Loucy (cell line): ENCODE results near the gene ATF5.

Source experiments
- H2AFZ ChIP-seq: fragments of 200-600 bp; sonication (generic); 2 replicates; pipeline ENCODE4 v1.6.0; 2016; ENCODE audit warnings: antibody characterized with exemption, mild to moderate bottlenecking, low read length, moderate library complexity
- H3F3A ChIP-seq: fragments of 200-600 bp; 2 replicates; pipeline ENCODE4 v1.6.0; 2016; ENCODE audit warnings: antibody characterized with exemption, low read depth, mild to moderate bottlenecking
- H3K27me3 ChIP-seq: fragments of 200-600 bp; sonication (generic); 2 replicates; pipeline ENCODE4 v1.6.1; 2014; ENCODE audit warnings: low read length, mild to moderate bottlenecking; ENCODE audit not compliant: insufficient read depth, poor library complexity, severe bottlenecking
- H3K36me3 ChIP-seq: fragments of 200-600 bp; sonication (generic); 2 replicates; pipeline ENCODE4 v1.6.1; 2016; ENCODE audit warnings: low read length; ENCODE audit not compliant: insufficient read depth
- H3K4me1 ChIP-seq: fragments of 200-600 bp; sonication (generic); 2 replicates; pipeline ENCODE4 v1.5.1; 2014; ENCODE audit warnings: low read length, mild to moderate bottlenecking; ENCODE audit not compliant: insufficient read depth, poor library complexity, severe bottlenecking
- H3K4me2 ChIP-seq: fragments of 200-600 bp; sonication (generic); 2 replicates; pipeline ENCODE4 v1.6.0; 2014; ENCODE audit warnings: antibody characterized with exemption, low read length, low read depth, mild to moderate bottlenecking; ENCODE audit not compliant: poor library complexity, severe bottlenecking
- H3K4me3 ChIP-seq: fragments of 200-600 bp; sonication (generic); 2 replicates; pipeline ENCODE4 v1.5.1; 2014; ENCODE audit warnings: low read length, mild to moderate bottlenecking, mixed read lengths; ENCODE audit not compliant: poor library complexity, severe bottlenecking
- H3K79me2 ChIP-seq: fragments of 200-600 bp; sonication (generic); 2 replicates; pipeline ENCODE4 v1.6.1; 2014; ENCODE audit warnings: low read length; ENCODE audit not compliant: insufficient read depth
- H3K9ac ChIP-seq: fragments of 200-600 bp; sonication (generic); 2 replicates; pipeline ENCODE4 v1.6.0; 2014; ENCODE audit warnings: mild to moderate bottlenecking, low read depth, low read length, moderate library complexity; ENCODE audit not compliant: poor library complexity, severe bottlenecking
- H3K9me2 ChIP-seq: fragments of 200-600 bp; sonication (generic); replicated peaks from 2 replicates; pipeline ENCODE4 v1.6.1; 2016; ENCODE audit warnings: low read depth, low read length, mixed read lengths
- H3K9me3 ChIP-seq: fragments of 200-600 bp; sonication (generic); 2 replicates; pipeline ENCODE4 v1.6.1; 2014; ENCODE audit warnings: mild to moderate bottlenecking, antibody characterized with exemption, low read length, low read depth; ENCODE audit not compliant: insufficient read depth
- H4K20me1 ChIP-seq: fragments of 200-600 bp; sonication (generic); 2 replicates; pipeline ENCODE4 v1.6.0; 2014; ENCODE audit warnings: antibody characterized with exemption, low read length, mild to moderate bottlenecking; ENCODE audit not compliant: insufficient read depth, poor library complexity, severe bottlenecking
- EZH2phosphoT487 ChIP-seq: fragments of 200-600 bp; IDR thresholded peaks from 2 replicates; pipeline ENCODE4 v1.6.1; 2018; ENCODE audit warnings: antibody characterized with exemption, mild to moderate bottlenecking, moderate library complexity, borderline replicate concordance
- TF ChIP-seq, protein P1 (sequence below): fragments of 200-600 bp; sonication (generic); conservative IDR thresholded peaks from 2 replicates; pipeline ENCODE4 v1.5.1; 2014; ENCODE audit warnings: mild to moderate bottlenecking, antibody characterized with exemption, low read length

Gene ATF5

DNA sequence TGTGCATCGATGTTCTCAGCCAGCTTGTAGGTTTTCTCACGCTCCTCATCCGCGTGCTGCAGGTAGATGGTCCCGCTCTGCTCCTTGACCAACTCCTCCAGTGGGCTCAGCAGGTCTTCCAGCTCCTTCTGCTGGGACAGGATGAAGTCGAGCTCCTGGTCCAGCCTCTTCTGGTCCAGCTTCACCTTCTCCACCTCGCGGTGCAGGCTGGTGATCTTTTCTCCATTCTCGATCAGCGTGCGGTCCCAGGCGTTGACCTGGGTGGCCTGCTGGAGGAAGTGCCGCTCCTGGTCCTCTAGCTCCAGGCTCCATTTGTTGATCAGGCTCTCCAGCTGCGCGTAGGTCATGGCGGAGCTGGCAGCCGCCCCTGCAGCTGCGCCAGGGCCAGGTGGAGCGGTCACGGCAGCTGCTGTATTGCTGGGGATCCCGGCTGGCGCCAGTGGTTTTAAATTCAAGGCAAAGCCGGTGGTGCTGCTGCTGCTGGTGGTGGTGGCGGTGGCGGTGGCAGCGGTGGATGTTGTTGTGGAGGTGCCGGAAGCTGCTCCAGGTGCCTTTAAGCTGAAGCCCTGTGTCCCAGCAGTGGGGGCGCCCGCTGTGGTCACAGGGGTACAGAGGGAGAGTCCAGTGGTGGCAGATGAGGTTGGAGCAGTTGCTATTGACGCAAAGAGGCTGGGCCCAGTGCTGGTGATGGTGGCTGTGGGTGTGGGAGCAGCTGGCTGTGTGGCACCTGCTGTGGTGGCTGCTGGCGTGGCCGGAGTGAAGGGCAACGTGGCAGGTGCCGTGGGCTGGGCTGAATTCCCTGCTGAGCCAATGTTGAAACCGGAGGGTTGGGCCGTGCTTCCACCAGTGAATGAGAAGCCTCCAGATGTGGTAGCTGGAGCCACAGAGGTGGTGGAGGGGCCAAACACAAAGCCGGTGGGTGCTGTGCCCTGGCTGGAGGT is 20.3 kb upstream of the ATF5 start:
- H3K79me2 ChIP-seq = peaks cover 59% of the 10 kb centered on the region
- no peak overlapping the region for H3K4me2 ChIP-seq
- H3K9me3 ChIP-seq = no peaks in the 10 kb centered on the region
- no peaks in the 10 kb centered on the region for H3K27me3 ChIP-seq
- H2AFZ ChIP-seq = no peak overlapping the region
- no peak overlapping the region for H3K9ac ChIP-seq
- TF ChIP-seq EZH2phosphoT487 = no peak
- TF ChIP-seq, protein P1, sequence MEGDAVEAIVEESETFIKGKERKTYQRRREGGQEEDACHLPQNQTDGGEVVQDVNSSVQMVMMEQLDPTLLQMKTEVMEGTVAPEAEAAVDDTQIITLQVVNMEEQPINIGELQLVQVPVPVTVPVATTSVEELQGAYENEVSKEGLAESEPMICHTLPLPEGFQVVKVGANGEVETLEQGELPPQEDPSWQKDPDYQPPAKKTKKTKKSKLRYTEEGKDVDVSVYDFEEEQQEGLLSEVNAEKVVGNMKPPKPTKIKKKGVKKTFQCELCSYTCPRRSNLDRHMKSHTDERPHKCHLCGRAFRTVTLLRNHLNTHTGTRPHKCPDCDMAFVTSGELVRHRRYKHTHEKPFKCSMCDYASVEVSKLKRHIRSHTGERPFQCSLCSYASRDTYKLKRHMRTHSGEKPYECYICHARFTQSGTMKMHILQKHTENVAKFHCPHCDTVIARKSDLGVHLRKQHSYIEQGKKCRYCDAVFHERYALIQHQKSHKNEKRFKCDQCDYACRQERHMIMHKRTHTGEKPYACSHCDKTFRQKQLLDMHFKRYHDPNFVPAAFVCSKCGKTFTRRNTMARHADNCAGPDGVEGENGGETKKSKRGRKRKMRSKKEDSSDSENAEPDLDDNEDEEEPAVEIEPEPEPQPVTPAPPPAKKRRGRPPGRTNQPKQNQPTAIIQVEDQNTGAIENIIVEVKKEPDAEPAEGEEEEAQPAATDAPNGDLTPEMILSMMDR = no peak
- H3K4me1 ChIP-seq = peaks cover 11% of the 10 kb centered on the region
- no peaks in the 10 kb centered on the region for H3K9me2 ChIP-seq
- no peaks in the 10 kb centered on the region for H3F3A ChIP-seq
- H3K36me3 ChIP-seq = peaks cover 71% of the 10 kb centered on the region; the same call in 1 of the 2 replicates
- H4K20me1 ChIP-seq = peaks cover 69% of the 10 kb centered on the region
- H3K4me3 ChIP-seq = no peak overlapping the region

DNA sequence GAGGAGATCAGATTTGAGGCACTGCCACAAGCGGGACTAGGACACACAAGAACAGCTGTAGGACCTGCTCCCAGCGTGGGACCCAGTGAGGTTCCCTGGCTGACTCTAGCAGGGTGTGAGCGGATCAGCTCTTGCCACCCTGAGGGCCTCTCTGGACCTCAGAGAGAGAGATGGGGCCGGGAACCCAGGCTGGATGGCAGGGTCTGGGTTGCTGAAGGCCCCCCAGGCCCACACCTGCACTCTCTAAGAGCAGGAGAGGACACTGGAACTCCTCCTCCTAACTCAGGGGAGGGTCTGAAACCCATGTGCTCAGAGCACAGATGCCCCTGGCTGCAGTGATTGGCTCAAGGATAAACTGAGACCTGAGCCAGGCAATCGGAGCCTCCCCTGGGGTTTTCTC is 18.8 kb upstream of the ATF5 start:
- Histone ChIP-seq H4K20me1 (peaks cover 81% of the 10 kb centered on the region), H3K9ac (no peak overlapping the region), H3K9me2 (no peaks in the 10 kb centered on the region), H3F3A (no peaks in the 10 kb centered on the region), H3K4me3 (no peak overlapping the region), H2AFZ (no peak overlapping the region), H3K9me3 (no peaks in the 10 kb centered on the region), H3K36me3 (peaks cover 82% of the 10 kb centered on the region; the same call in 1 of the 2 replicates), H3K79me2 (peaks cover 72% of the 10 kb centered on the region), H3K27me3 (no peaks in the 10 kb centered on the region), H3K4me1 (peaks cover 11% of the 10 kb centered on the region), H3K4me2 (no peak overlapping the region)
- TF ChIP-seq EZH2phosphoT487 = no peak
- TF ChIP-seq, protein P1 = no peak

DNA sequence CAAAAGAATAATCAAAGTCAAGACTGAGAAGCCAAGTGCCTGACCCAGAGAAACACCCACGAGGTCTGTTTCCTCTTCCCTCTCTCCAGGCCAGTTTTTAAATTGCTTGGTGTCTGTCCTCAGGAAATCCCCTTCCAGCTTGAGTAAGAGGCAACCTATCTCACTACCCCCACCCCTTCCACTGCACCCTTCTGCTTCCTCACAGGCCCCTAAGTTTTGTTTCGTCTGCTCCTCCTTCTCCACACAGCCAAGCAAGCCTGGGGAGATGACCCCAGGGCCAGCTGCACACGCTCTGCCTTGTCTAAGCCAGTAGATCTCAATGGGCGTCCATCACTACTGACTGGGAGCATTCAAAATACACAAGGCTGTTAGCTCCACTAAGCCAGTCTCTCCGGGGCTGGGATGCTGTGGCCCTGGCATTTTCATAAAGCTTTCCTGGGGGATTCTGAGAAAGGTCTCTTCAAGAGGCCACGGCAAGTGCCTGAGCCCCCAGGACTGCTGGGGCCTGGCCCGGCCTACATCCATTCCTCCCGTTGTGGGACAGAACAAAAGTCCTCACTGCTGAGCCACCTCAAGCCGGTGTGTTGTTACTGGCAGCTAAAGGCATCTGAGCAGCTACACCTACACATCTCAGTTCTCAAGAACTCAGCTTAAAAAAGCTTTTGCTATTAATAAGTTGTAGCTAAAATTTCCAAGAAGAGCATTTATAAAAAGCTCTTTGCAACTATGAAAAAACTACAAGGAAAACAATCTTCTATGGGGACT is 17.4 kb upstream of the ATF5 start:
- Histone ChIP-seq H3K9me3 (no peaks in the 10 kb centered on the region), H3K4me2 (no peak overlapping the region), H4K20me1 (peaks cover 90% of the 10 kb centered on the region), H3K4me3 (no peak overlapping the region), H3K4me1 (peaks cover 7% of the 10 kb centered on the region), H3K27me3 (no peaks in the 10 kb centered on the region), H3K79me2 (peaks cover 86% of the 10 kb centered on the region), H3K9me2 (no peaks in the 10 kb centered on the region), H3K9ac (peak overlapping the region; percentile 16), H2AFZ (no peak overlapping the region), H3F3A (no peaks in the 10 kb centered on the region), H3K36me3 (peaks cover 86% of the 10 kb centered on the region; the same call in 1 of the 2 replicates)
- TF ChIP-seq, protein P1 = no peak
- TF ChIP-seq EZH2phosphoT487 = no peak
